HCT116 (cell line): Measurements from ENCODE around the gene FBXO7. TPM values are rescaled to one million over a fixed set of nuclear protein-coding genes. Genes with fewer than 3 reads are reported as not detected.

Experiments
- ATAC-seq: fragments of 200-7000 bp; cut with Tn5 transposase; 2 replicates; pipeline ENCODE4 v1.9.1; 2020; ENCODE audit warnings: mild to moderate bottlenecking, moderate library complexity
- BruUV-seq: library from RNA; stranded (reverse); fragments of 400-500 nt; replicated peaks from 2 replicates; lab custom pipeline; 2021; lab: Mats Ljungman, UMichigan
- CTCF ChIA-PET: fragments of 300-600 bp; sonication (Branson Sonifier 250); formaldehyde crosslinking; loops from one replicate; lab custom pipeline; 2021; ENCODE audit warnings: antibody characterized with exemption; lab: Charles Lee
- POLR2A ChIA-PET: fragments of 300-600, 350-600 bp; sonication (Branson Sonifier 250); formaldehyde crosslinking; loops from one replicate; lab custom pipeline; 2021; ENCODE audit warnings: antibody characterized with exemption; lab: Charles Lee
- RAD21 ChIA-PET, 2 experiments: fragments of 300-600 bp; sonication (Branson Sonifier 250); formaldehyde crosslinking; loops; one replicate each; lab custom pipeline; 2023; ENCODE audit warnings: low total read pairs in 2 of 2; ENCODE audit not compliant: uncharacterized antibody in 2 of 2, unreplicated experiment in 2 of 2, low non-redundant PET in 1 of 2; lab: Charles Lee
- DNase-seq: peaks from one replicate; pipeline ENCODE4 v3.0.0-alpha.2; 2010; ENCODE audit warnings: low read depth, low spot score
- H2AFZ ChIP-seq: fragments of 200-600 bp; shearing (Covaris generic), sonication (generic); 2 replicates; pipeline ENCODE4 v1.6.1; 2017; ENCODE audit warnings: low read depth, mixed run types, mixed read lengths, antibody characterized with exemption, low read length; ENCODE audit not compliant: poor library complexity, severe bottlenecking
- H3K27ac ChIP-seq: 2 replicates; pipeline ENCODE4 v1.5.1; 2012; ENCODE audit warnings: low read depth, low read length
- H3K27me3 ChIP-seq: fragments of 200-600 bp; sonication (generic); 2 replicates; pipeline ENCODE4 v1.6.1; 2016; ENCODE audit warnings: mixed run types, low read length, mixed read lengths; ENCODE audit not compliant: insufficient read depth
- H3K36me3 ChIP-seq, 2 experiments: fragments of 200-500 bp in 1 of 2; fragments of 200-600 bp in 1 of 2; sonication (Bioruptor generic) in 1 of 2; sonication (generic) in 1 of 2; 2 replicates each; pipeline versions ENCODE4 v1.5.1 to v1.6.1; 2014 to 2016; ENCODE audit warnings: low read length in 2 of 2, inconsistent platforms in 1 of 2, mixed read lengths in 1 of 2, mixed run types in 1 of 2; ENCODE audit not compliant: insufficient read depth in 2 of 2, control insufficient read depth in 1 of 2
- H3K4me1 ChIP-seq, 2 experiments: fragments of 200-600 bp in 1 of 2; sonication (generic) in 1 of 2; 2 replicates each; pipeline versions ENCODE4 v1.5.1 to v1.6.1; 2012 to 2017; ENCODE audit warnings: low read length in 2 of 2, inconsistent platforms in 1 of 2, mild to moderate bottlenecking in 1 of 2, mixed read lengths in 1 of 2, mixed run types in 1 of 2, moderate library complexity in 1 of 2; ENCODE audit not compliant: insufficient read depth in 2 of 2, control insufficient read depth in 1 of 2
- H3K4me2 ChIP-seq: fragments of 200-600 bp; sonication (generic); 2 replicates; pipeline ENCODE4 v1.6.1; 2017; ENCODE audit warnings: mixed run types, low read length, mixed read lengths
- H3K4me3 ChIP-seq, 2 experiments: fragments of 200-600 bp in 1 of 2; sonication (generic) in 1 of 2; replicated peaks in 1 of 2; 2 replicates each; pipeline ENCODE4 v1.5.1; 2011 to 2016; ENCODE audit warnings: low read length in 2 of 2, control low read depth in 1 of 2, low read depth in 1 of 2, mild to moderate bottlenecking in 1 of 2, mixed read lengths in 1 of 2, mixed run types in 1 of 2
- H3K79me2 ChIP-seq: fragments of 200-600 bp; sonication (generic); 2 replicates; pipeline ENCODE4 v1.6.1; 2017; ENCODE audit warnings: mild to moderate bottlenecking, mixed run types, low read length, moderate library complexity, mixed read lengths; ENCODE audit not compliant: insufficient read depth
- H3K9ac ChIP-seq: fragments of 200-600 bp; sonication (generic); 2 replicates; pipeline ENCODE4 v1.6.1; 2016; ENCODE audit warnings: low read length, mixed read lengths
- H3K9me2 ChIP-seq: fragments of 200-600 bp; sonication (generic), shearing (Covaris generic); 2 replicates; pipeline ENCODE4 v1.6.1; 2017; ENCODE audit warnings: mixed run types, mild to moderate bottlenecking, moderate library complexity; ENCODE audit not compliant: insufficient read depth
- H3K9me3 ChIP-seq, 2 experiments: fragments of 200-500 bp in 1 of 2; fragments of 200-600 bp in 1 of 2; sonication (Bioruptor generic) in 1 of 2; sonication (generic) in 1 of 2; 2 replicates each; pipeline ENCODE4 v1.6.1; 2014 to 2017; ENCODE audit warnings: low read length in 2 of 2, mixed read lengths in 2 of 2, inconsistent platforms in 1 of 2, low read depth in 1 of 2, mild to moderate bottlenecking in 1 of 2, mixed run types in 1 of 2, moderate library complexity in 1 of 2; ENCODE audit not compliant: control insufficient read depth in 1 of 2, insufficient read depth in 1 of 2
- H4K20me1 ChIP-seq: fragments of 200-600 bp; sonication (generic), shearing (Covaris generic); 2 replicates; pipeline ENCODE4 v1.6.1; 2017; ENCODE audit warnings: mixed run types, mild to moderate bottlenecking, moderate library complexity; ENCODE audit not compliant: insufficient read depth
- YY1 ChIP-seq: IDR thresholded peaks from 2 replicates; pipeline ENCODE4 v1.6.1; 2011; ENCODE audit warnings: low read length, low read depth, moderate library complexity, mild to moderate bottlenecking; ENCODE audit not compliant: insufficient replicate concordance; ENCODE audit errors: extremely low read depth
- intact Hi-C: fragments of 100-400 bp; cut with micrococcal nuclease; formaldehyde crosslinking; loops from 2 replicates; pipeline ENCODE4 v1.10.0; 2022
- total RNA-seq: library from RNA; stranded (reverse); gene quantifications from one replicate; pipeline ENCODE4 v1.2.1, GENCODE V29; 2021; ENCODE audit not compliant: unreplicated experiment

FBXO7 gene
- total RNA-seq, 1 experiment from 2014 or later, result 69.2 TPM

- no peaks in the 10 kb centered on the region for H3K36me3 ChIP-seq
- no peaks in the 10 kb centered on the region for H3K9me3 ChIP-seq
- no peaks in the 10 kb centered on the region for H4K20me1 ChIP-seq
- no peaks in the 10 kb centered on the region for H3K4me1 ChIP-seq
- no peak overlapping the region for H3K4me3 ChIP-seq
- H3K27me3 ChIP-seq, result peaks cover 10% of the 10 kb centered on the region
- no TSS peak for BruUV-seq
- H2AFZ ChIP-seq, result no peak overlapping the region
- no peak overlapping the region for H3K27ac ChIP-seq
- RAD21 ChIA-PET, result no interaction called here
- intact Hi-C loops, result no loop called here
- no peak overlapping the region for H3K4me2 ChIP-seq
- no peaks in the 10 kb centered on the region for H3K9me2 ChIP-seq
- ATAC-seq (no peak), DNase-seq (no peak)
- CTCF ChIA-PET, result no interaction called here
- no peaks in the 10 kb centered on the region for H3K79me2 ChIP-seq
- no peak for TF ChIP-seq YY1
- POLR2A ChIA-PET, result no interaction called here
- no peak overlapping the region for H3K9ac ChIP-seq
Measured at GRCh38 chr22:32548039-32548438, 73.4 kb downstream of the FBXO7 start.

Other genes starting within 250 kb of the FBXO7 start
- 0.22 TPM for gene SLC5A4, start 219.5 kb upstream of the FBXO7 start, total RNA-seq
- not detected for gene RFPL3, start 116.9 kb upstream of the FBXO7 start, total RNA-seq
- 50.9 TPM for gene RTCB, start 62.6 kb upstream of the FBXO7 start, total RNA-seq
- not detected for gene BPIFC, start 10.4 kb upstream of the FBXO7 start, total RNA-seq